Suprapubic skin (tissue), 4 donors: ENCODE measurements around the gene LAMA5. TPM values are rescaled to one million over a fixed set of nuclear protein-coding genes. Genes with fewer than 3 reads are reported as not detected.

Experiments used
- DNase-seq, 2 donors: peaks; one replicate each; pipeline ENCODE4 v3.0.0-alpha.2; 2019; ENCODE audit warnings: low spot score in 2 of 2
- H3K27ac ChIP-seq: fragments of 200-600 bp; sonication (generic); one replicate; pipeline ENCODE4 v1.5.1; 2019
- H3K27me3 ChIP-seq: fragments of 200-600 bp; sonication (generic); one replicate; pipeline ENCODE4 v1.5.1; 2019
- H3K36me3 ChIP-seq: fragments of 200-600 bp; sonication (generic); one replicate; pipeline ENCODE4 v1.5.1; 2019
- H3K4me1 ChIP-seq: fragments of 200-600 bp; sonication (generic); one replicate; pipeline ENCODE4 v1.5.1; 2019
- H3K4me3 ChIP-seq: fragments of 200-600 bp; sonication (generic); one replicate; pipeline ENCODE4 v1.5.1; 2019; ENCODE audit warnings: mild to moderate bottlenecking
- H3K9me3 ChIP-seq: fragments of 200-600 bp; sonication (generic); one replicate; pipeline ENCODE4 v1.5.1; 2019
- EP300 ChIP-seq: sonication (generic); formaldehyde crosslinking; IDR thresholded peaks from one replicate; pipeline ENCODE4 v1.6.1; 2017; ENCODE audit warnings: antibody characterized with exemption
- POLR2A ChIP-seq, 2 donors: fragments of 450-650 bp; IDR thresholded peaks; one replicate each; pipeline ENCODE4 v1.6.1; 2017; ENCODE audit warnings: antibody characterized with exemption in 2 of 2, mild to moderate bottlenecking in 2 of 2, moderate library complexity in 2 of 2
- POLR2AphosphoS5 ChIP-seq, 3 donors: sonication (generic); formaldehyde crosslinking; IDR thresholded peaks; one replicate each; pipeline ENCODE4 v1.6.1; 2017; ENCODE audit warnings: antibody characterized with exemption in 3 of 3
- WGBS: methylation state at CpG from one replicate; pipeline ENCODE4 v1.1.5; 2018; 5-methylcytosine and 5-hydroxymethylcytosine counted together
- total RNA-seq, 4 donors: library from RNA; depleted of rRNA; stranded (reverse); fragments of >200 nt; gene quantifications; one replicate each; pipeline ENCODE4 v1.1.0, GENCODE V29; 2016
- TF ChIP-seq, protein P1 (sequence below), 2 donors: fragments of 200-600 bp in 1 of 2; fragments of 450-650 bp in 1 of 2; sonication (generic) in 1 of 2; IDR thresholded peaks; one replicate each; pipeline ENCODE4 v1.5.1; 2016 to 2019; ENCODE audit warnings: antibody characterized with exemption in 2 of 2, mild to moderate bottlenecking in 1 of 2, moderate library complexity in 1 of 2

Gene LAMA5
- total RNA-seq, 4 donors from 2014 or later: 200 to 623 (median 316) TPM

DNA sequence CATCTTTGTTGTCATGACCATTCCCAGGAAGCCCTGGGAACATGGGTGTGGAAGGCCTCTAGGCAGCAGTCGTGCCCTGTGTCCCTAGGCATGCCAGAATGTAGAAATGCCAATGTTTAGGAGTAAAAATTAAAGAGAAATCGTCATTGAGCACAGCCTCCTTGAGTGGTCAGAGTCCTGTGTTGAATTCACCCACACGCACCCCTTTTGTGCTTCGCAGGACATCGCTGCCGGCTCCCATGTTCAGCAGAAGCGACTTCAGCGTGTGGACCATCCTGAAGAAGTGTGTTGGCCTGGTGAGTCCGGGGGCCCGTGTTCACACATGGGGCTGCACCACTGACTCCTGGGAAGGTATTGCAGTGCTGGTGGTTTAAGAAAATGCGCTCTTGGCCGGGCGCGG, 103.7 kb downstream of the LAMA5 start:
- Histone ChIP-seq H3K9me3 (no peaks in the 10 kb centered on the region), H3K36me3 (peaks cover 81% of the 10 kb centered on the region)
- 87% methylated on average over 10 of the region's 14 CpGs for WGBS

DNA sequence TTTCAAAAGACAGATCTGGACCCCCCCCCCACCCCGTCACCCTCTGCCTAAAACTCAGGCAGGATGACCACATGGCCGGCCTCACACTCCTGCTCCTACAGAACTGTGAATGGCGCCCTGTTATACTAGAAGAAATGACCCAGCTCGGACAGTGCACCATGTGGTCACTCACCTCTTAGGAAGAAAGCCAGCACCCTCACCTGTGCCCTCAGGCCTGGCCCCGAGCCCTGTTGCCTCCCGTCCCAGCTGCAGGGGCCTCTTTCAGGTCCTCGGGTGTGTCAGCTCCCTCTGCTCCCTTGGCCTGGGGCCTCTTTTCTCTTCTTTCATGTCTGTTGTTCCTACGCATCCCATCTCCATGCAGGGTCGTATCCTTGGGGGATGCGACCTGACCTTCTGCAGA, 105.0 kb downstream of the LAMA5 start:
- no peak for TF ChIP-seq POLR2AphosphoS5 (IDR thresholded peaks at IDR 0.05)
- no peak for TF ChIP-seq EP300
- TF ChIP-seq, protein P1, sequence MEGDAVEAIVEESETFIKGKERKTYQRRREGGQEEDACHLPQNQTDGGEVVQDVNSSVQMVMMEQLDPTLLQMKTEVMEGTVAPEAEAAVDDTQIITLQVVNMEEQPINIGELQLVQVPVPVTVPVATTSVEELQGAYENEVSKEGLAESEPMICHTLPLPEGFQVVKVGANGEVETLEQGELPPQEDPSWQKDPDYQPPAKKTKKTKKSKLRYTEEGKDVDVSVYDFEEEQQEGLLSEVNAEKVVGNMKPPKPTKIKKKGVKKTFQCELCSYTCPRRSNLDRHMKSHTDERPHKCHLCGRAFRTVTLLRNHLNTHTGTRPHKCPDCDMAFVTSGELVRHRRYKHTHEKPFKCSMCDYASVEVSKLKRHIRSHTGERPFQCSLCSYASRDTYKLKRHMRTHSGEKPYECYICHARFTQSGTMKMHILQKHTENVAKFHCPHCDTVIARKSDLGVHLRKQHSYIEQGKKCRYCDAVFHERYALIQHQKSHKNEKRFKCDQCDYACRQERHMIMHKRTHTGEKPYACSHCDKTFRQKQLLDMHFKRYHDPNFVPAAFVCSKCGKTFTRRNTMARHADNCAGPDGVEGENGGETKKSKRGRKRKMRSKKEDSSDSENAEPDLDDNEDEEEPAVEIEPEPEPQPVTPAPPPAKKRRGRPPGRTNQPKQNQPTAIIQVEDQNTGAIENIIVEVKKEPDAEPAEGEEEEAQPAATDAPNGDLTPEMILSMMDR (IDR thresholded peaks at IDR 0.05): no peak
- TF ChIP-seq POLR2A (IDR thresholded peaks at IDR 0.05): no peak
- H3K9me3 ChIP-seq: no peaks in the 10 kb centered on the region
- WGBS: 84% methylated on average over 7 of the region's 10 CpGs
- peaks cover 93% of the 10 kb centered on the region for H3K36me3 ChIP-seq
- no peaks in the 10 kb centered on the region for H3K27me3 ChIP-seq
- no peak overlapping the region for H3K4me3 ChIP-seq
- DNase-seq: no peak
- H3K27ac ChIP-seq: no peak overlapping the region
- H3K4me1 ChIP-seq: peaks cover 6% of the 10 kb centered on the region

More for the DNA sequence above, 103.7 kb downstream of the LAMA5 start:
- Histone ChIP-seq H3K27me3 (no peaks in the 10 kb centered on the region), H3K27ac (no peak overlapping the region), H3K4me1 (peaks cover 13% of the 10 kb centered on the region), H3K4me3 (no peak overlapping the region)
- no peak for TF ChIP-seq POLR2AphosphoS5 (IDR thresholded peaks at IDR 0.05)
- no peak for TF ChIP-seq EP300
- TF ChIP-seq POLR2A (IDR thresholded peaks at IDR 0.05): no peak
- TF ChIP-seq, protein P1 (IDR thresholded peaks at IDR 0.05): no peak
- no peak for DNase-seq

DNA sequence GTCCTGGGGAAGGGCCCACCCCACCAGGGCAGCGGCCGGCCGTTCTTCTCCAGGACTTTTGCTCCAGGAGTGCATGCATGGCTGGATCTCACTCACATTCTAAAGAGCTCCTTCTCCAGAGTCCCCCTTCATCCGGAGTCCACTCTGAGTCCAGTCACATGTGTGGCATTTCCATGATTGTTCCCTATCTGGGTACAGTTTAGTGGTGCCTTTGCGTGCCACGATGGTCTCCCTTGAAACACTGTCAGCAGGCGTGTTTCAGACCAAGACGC, 107.9 kb downstream of the LAMA5 start:
- no peaks in the 10 kb centered on the region for H3K27me3 ChIP-seq
- H3K9me3 ChIP-seq: no peaks in the 10 kb centered on the region
- H3K27ac ChIP-seq: no peak overlapping the region
- no peak overlapping the region for H3K4me3 ChIP-seq
- 96% methylated on average over 7 of the region's 8 CpGs for WGBS
- TF ChIP-seq POLR2A (IDR thresholded peaks at IDR 0.05): no peak
- TF ChIP-seq, protein P1 (IDR thresholded peaks at IDR 0.05): no peak
- no peak for DNase-seq
- peaks cover 76% of the 10 kb centered on the region for H3K36me3 ChIP-seq
- peaks cover 1% of the 10 kb centered on the region for H3K4me1 ChIP-seq

Other genes with a start within 250 kb of the LAMA5 start
- gene LSM14B, start 244.8 kb downstream of the LAMA5 start, total RNA-seq: 10 to 100 TPM; 32.4 to 45.7 (median 37.0) TPM
- 100 to 1,000 TPM; 163 to 226 (median 208) TPM for gene PSMA7, start 223.9 kb downstream of the LAMA5 start, total RNA-seq
- 10 to 100 TPM; 23.3 to 81.1 (median 26.9) TPM for gene SS18L1, start 223.5 kb downstream of the LAMA5 start, total RNA-seq
- 10 to 100 TPM; 19.1 to 43.0 (median 30.3) TPM for gene MTG2, start 184.3 kb downstream of the LAMA5 start, total RNA-seq
- gene HRH3, start 147.0 kb downstream of the LAMA5 start, total RNA-seq: not detected
- 100 to 1,000 TPM in 1 of 4 donors, 10 to 100 TPM in 3; 78.1 to 132 (median 84.0) TPM for gene OSBPL2, start 128.8 kb downstream of the LAMA5 start, total RNA-seq
- 100 to 1,000 TPM in 3 of 4 donors, 10 to 100 TPM in 1; 84.7 to 155 (median 146) TPM for gene ADRM1, start 64.3 kb downstream of the LAMA5 start, total RNA-seq
- 1,000 to 10,000 TPM; 1,604 to 3,217 (median 2,363) TPM for gene RPS21, start 19.8 kb upstream of the LAMA5 start, total RNA-seq
- gene CABLES2, start 40.0 kb upstream of the LAMA5 start, total RNA-seq: 1 to 10 TPM; 3.8 to 7.2 (median 4.5) TPM
- 1 to 10 TPM; 2.0 to 6.6 (median 3.9) TPM for gene RBBP8NL, start 60.2 kb upstream of the LAMA5 start, total RNA-seq
- 1 to 10 TPM in 3 of 4 donors, under 1 TPM in 1; 0.23 to 2.1 (median 1.2) TPM for gene GATA5, start 108.7 kb upstream of the LAMA5 start, total RNA-seq